Coronary artery (tissue), 2 donors: ENCODE measurements around the gene TTC21B.

Experiments
- DNase-seq: peaks from one replicate; pipeline ENCODE4 v3.0.0-alpha.2; 2017; ENCODE audit warnings: low spot score
- H3K27ac ChIP-seq, 2 donors: fragments of 200-600 bp; sonication (generic); one replicate each; pipeline ENCODE4 v1.5.1; 2016 to 2019
- H3K4me3 ChIP-seq: fragments of 200-600 bp; sonication (generic); 2 replicates; pipeline ENCODE4 v1.5.1; 2016; ENCODE audit warnings: mild to moderate bottlenecking, moderate library complexity
- TF ChIP-seq, protein P1 (sequence below): fragments of 200-600 bp; sonication (generic); IDR thresholded peaks from one replicate; pipeline ENCODE4 v1.5.1; 2019; ENCODE audit warnings: antibody characterized with exemption

TTC21B gene

GRCh38 chr2:165844216-165844615 lies 109.4 kb downstream of the TTC21B start:
- Histone ChIP-seq H3K27ac (no peak overlapping the region), H3K4me3 (no peak overlapping the region)
- TF ChIP-seq, protein P1, sequence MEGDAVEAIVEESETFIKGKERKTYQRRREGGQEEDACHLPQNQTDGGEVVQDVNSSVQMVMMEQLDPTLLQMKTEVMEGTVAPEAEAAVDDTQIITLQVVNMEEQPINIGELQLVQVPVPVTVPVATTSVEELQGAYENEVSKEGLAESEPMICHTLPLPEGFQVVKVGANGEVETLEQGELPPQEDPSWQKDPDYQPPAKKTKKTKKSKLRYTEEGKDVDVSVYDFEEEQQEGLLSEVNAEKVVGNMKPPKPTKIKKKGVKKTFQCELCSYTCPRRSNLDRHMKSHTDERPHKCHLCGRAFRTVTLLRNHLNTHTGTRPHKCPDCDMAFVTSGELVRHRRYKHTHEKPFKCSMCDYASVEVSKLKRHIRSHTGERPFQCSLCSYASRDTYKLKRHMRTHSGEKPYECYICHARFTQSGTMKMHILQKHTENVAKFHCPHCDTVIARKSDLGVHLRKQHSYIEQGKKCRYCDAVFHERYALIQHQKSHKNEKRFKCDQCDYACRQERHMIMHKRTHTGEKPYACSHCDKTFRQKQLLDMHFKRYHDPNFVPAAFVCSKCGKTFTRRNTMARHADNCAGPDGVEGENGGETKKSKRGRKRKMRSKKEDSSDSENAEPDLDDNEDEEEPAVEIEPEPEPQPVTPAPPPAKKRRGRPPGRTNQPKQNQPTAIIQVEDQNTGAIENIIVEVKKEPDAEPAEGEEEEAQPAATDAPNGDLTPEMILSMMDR: no peak
- no peak for DNase-seq

- Histone ChIP-seq H3K4me3 (no peak overlapping the region), H3K27ac (no peak overlapping the region)
- TF ChIP-seq, protein P1: no peak
- no peak for DNase-seq
Observed at GRCh38 chr2:165843351-165843750, 110.2 kb downstream of the TTC21B start.

- no peak overlapping the region for H3K27ac ChIP-seq
- no peak for DNase-seq
- H3K4me3 ChIP-seq: no peak overlapping the region
- TF ChIP-seq, protein P1: no peak
Observed at GRCh38 chr2:165840333-165840958, 113.1 kb downstream of the TTC21B start.

DNA sequence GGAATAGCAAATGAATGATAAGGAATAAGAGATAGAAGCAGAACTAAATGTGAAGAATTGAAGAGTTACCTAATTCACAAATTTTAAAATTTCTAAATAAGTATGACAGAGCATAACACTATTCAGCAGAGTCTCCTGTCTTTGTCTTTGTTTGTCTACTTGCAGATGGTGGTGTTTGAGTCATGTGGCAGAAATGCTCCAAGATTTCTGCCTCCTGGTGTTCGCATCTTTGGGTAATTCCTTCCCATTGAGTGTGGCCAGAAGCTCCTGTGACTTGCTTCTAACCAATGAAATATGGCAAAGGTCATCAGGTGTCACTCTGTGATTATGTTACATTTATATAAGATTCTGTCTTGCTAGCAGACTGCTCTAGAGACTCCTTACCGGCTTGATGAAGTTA lies 114.0 kb downstream of the TTC21B start:
- no peak overlapping the region for H3K27ac ChIP-seq
- H3K4me3 ChIP-seq: no peak overlapping the region
- DNase-seq: no peak
- TF ChIP-seq, protein P1: no peak

GRCh38 chr2:165837122-165837521 lies 116.5 kb downstream of the TTC21B start:
- no peak for DNase-seq
- Histone ChIP-seq H3K4me3 (no peak overlapping the region), H3K27ac (no peak overlapping the region)
- TF ChIP-seq, protein P1: no peak

GRCh38 chr2:165835363-165835762 lies 118.2 kb downstream of the TTC21B start:
- Histone ChIP-seq H3K4me3 (no peak overlapping the region), H3K27ac (no peak overlapping the region)
- DNase-seq: no peak
- TF ChIP-seq, protein P1: no peak

DNA sequence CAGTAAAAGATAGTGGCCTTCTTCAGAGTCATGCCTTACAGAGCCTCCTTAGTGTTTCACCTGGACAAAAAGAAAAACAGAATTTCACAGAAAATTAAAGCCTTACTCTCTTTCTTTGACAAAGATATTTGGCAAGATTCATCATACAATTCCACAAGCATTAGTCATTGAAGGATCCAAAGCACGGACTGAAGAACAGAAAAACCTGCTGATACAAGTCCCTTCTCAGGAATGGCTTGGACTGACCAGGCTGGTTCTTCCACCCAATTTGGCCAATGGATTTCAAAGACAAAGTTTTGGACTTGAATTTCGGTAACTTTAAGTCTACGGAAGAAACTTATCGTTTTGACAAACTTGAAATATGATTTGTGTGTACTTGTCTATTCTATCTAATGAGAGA lies 120.4 kb downstream of the TTC21B start:
- TF ChIP-seq, protein P1: no peak
- Histone ChIP-seq H3K27ac (no peak overlapping the region), H3K4me3 (no peak overlapping the region)
- DNase-seq: no peak
